ENCODE results near the gene RBM33.

Gene RBM33

DNA sequence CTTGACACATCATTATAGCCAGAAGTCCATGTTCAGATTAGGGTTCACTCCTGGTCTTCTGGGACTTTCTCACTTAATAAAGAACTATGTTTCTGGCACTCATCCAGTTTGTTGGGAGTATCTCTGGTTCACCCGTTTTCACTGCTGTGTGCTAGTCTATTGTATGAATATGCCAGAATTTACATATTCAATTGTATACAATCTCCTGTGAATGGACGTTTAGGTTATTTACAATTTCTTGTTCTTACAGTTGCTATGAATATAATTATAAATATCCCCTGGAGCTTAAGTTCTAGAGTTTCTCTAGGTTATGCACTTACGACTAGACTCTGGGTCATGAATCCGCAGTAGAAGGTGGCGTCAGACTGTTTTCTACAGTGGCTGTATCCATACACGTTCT, 20.0 kb upstream of the RBM33 start:
- no peak for DNase-seq

GRCh38 chr7:155625557-155625956, 18.9 kb upstream of the RBM33 start:
- no peak for DNase-seq

DNA sequence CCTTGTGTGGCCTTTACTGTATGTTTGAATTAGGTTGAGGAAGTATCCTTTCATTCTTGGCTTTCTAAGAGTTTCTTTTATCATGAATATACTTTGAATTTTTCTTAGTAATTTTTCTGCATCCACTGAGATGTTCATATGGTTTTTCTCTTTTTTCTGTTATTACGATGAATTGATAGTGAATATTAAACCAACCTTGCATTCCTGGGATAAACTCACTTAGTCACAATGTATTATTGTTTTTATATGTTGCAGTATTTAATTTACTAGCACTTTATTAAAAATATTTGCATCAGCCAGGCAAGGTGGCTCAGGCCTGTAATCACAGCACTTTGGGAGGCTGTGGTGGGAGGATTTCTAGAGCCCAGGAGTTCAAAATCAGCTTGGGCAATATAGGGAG, 15.3 kb upstream of the RBM33 start:
- no peak for DNase-seq

DNA sequence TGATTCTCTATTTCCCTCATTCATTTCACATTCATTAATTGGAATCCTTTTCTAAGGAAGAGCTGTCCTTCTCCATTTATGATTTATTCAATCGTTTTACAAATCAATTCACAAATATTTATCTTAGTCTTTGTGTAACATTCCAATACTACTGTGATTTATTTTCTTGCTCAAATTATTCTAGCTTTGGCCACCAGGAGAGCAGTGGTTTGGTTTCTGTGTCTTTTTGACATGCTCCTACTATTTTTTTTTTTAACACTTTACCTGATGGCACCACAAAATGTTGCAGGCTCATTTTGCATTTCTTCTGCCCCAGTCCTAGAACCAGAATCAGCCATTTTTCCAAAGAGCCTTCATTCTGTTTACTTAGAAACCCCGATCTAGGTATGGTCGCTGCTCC, 13.3 kb upstream of the RBM33 start:
- DNase-seq: no peak

DNA sequence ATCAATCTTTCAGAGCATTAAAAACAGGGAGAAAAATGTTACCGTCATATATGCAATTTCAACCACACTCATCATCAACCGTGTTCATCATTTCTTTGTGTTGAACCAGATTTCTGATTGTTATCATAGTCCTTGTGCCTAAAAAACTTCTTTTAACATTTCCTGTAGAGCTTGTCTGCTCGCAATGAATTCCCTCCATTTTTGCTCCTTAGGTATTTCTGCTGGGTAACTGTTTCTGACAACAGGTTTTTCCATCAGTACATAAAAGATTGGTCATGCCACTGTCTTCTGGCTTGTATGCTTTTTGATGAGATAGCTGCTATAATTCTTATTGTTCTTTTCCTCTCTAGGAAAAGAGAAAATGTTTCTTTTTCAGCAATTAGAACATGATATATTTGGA, 8.6 kb upstream of the RBM33 start:
- DNase-seq: no peak

DNA sequence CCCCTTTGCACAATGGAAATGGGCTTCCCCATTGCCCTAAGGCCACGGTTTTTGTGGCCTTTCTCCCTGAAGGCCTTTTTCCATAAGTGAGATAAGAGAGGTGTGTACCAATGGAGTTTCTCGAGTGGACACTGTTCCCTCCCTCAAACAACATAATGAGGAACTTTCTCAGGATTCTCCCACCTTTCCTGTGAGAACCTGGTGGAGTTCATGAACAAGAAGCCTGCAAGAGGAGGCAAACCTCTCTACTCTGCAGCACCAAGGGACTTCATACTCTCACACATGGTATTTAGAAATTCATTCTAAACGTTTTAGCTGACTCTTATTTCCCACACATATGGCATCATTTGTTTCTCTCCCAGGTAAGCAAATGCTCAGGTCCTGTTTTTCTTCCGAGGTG, 7.3 kb upstream of the RBM33 start:
- DNase-seq: no peak

DNA sequence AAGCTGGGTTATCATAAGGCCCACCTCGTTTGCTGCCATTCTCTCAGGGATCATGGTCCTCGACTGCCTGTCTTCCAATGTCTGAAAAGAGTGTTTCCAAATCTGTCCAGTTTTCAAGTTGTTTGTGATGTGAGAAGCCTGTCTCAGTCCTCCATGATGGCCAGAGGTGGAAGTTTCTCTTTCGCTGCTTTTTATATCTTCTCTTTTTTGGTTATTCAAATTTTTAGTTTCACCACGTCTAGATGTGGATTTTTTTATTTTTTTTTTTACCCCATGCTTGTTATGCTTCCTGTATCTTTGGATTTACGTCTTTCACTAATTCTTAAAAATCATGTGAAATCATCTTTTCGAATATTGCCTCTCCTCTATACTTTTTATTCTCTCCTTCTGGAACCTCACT, 6.1 kb upstream of the RBM33 start:
- DNase-seq: no peak

DNA sequence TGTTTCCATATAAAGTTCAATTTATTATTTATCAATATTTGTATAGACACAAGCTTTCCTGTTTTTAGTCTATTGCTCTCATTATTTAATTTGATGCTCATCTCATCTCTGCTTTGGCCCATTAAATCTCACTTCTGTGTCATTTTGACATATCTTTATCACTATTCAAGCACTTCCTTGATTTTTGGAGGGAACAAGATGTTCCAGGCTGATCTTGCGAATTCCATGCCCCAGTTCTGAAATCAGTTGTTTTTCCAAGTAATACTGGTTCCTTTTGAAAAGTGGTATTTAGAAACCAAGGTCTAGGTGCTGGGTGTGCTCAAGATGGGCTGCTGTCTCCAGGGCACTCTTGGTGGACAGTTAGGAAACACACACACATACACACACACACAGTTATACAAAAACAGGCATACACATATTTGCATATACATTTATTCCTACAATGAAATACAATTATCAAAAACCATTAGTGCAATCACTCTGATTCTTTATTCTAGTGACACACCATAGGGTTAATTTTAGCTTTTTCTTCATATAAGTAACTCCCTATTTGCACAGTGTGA, 4.4 kb upstream of the RBM33 start:
- DNase-seq: no peak

GRCh38 chr7:155640629-155641028, 3.8 kb upstream of the RBM33 start:
- no peak for DNase-seq

DNA sequence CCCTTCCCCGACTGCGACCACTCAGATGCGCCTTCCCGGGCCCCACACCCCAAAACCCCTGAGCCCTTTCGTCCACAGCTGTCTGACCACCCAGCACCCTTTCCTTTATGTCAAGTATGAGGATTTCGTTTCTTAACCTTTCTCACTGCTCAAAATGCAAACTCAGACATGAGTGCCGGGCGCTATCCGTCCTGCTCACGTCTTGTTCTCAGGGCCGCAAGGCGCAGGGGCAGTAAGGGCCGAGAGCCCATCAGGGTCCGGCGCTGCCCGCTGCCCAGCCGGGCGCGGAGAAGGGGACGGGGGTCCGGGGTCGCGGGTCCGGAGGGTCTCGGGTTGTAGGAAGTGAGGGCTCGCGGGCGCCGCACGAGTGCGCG, 670 bp upstream of the RBM33 start:
- no peak for DNase-seq

DNA sequence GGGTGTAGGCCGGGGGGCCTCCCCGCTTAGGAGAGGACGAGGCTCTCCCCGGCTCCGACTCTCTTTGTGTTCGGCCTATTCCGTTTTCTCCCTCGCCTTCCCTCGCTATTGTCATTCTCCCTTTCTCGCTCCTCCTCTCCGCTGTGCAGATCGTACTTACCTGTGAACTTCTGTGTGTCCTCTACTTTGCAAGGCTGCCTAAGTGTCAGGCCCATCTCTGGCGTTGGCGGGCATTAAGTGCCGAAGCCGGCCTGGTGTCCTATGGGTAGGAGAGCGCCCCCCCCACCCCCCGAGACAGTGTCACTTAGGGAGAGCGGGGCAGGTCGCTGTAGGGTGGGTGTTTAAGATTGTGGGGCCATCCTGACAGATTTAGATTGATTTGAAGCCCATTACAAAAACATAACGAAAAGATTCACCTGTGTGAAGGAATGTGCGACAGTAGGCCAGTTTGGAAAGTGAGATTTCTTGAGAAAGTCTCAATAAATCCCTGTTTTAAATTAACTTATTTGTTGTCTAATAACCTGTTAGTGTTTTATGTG, 579 bp downstream of the RBM33 start:
- DNase-seq: peak; percentile 62

GRCh38 chr7:155645662-155646061, 1.2 kb downstream of the RBM33 start:
- DNase-seq: no peak

GRCh38 chr7:155646669-155647068, 2.2 kb downstream of the RBM33 start:
- DNase-seq: no peak

GRCh38 chr7:155647302-155647701, 2.8 kb downstream of the RBM33 start:
- no peak for DNase-seq

GRCh38 chr7:155647734-155648133, 3.3 kb downstream of the RBM33 start:
- no peak for DNase-seq

DNA sequence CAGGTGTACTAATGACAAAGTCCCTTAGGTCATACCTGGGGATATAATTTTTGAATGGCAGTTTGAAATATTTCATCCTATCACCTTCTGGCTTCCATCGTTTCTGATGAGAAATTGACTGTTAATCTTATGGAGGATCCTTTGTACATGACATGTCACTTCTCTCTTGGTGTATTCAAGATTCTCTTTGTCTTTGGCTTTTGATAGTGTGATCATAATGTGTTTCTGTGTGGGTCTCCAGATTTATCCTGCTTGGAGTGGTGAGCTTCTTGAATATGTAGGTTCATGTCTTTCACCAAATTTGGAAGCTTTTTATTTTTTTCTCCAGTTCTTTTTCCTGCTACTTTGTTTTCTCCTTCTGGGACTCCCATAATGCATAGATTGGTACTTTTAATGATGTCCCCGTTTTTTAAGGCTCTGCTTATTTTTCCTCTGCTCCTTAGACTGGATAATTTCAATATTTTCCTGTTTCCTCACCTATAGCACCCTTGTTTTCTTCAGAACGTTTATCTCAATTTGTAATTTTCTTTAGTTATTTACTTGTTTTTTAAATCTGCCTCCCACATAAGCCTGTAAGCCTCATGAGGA, 4.4 kb downstream of the RBM33 start:
- DNase-seq: no peak

GRCh38 chr7:155649588-155649987, 5.1 kb downstream of the RBM33 start:
- no peak for DNase-seq

DNA sequence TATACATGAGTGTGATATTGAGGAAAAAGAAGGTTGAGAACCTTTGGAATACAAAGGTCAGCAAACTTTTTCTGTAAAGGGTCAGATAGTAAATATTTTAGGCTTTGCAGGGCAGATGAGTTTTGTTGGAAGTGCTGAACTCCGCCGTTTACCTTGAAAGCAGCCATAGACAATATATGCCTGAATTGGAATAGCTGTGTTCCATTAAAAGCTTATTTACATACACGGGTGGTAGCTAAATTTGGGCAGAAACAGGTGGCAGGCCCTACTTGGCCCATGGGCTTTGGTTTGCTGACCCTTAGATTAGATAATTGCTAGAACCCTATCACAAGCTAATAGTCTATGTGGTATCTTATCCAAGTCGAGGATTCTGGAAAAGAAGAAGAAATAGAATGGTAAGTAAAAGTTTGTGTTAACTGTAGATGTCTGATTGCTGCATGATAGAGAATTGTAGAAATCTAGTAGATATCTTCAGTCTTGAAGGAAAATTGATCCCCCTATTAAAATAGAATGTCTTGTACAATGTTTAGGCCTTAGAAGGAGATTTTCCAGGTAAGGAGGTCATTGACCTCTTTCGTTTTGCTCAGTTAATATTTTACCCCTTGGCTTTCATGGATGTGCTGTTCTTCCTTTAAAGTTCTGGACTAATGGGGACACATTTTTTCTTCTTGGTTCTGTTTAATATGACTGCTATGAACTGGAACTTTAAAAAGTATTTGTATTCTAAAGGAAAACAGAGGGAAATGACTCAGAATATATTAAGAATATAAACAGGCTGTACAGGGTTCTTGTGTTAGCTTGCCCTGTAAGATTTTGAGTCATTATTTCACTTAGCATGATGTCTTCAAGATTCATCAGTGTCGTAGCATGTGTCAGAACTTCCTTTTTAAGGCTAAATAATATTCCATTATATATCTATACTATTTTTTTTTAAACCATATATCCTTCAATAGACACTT, 8.0 kb downstream of the RBM33 start:
- DNase-seq: no peak

- DNase-seq: no peak
These were observed 9.3 kb downstream of the RBM33 start for GRCh38 chr7:155653803-155654202.

DNA sequence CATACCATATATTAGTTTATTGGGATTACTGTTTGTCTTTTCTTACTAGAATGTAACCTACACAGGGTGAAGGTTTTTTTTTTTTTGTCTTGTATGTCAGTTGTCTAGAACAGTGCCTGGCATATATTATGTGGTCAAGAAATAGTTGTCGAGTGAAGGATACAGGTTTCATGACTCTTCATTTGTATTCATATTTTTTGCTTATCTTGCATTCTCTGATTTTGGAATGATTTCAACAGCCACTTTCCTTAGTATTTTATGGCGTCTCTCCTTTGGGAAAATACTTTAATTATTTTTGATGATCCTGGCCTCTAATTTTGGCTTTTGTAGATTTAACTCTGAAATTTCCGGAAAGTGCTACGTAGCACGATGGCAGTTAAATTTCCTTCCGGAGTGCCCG, 12.4 kb downstream of the RBM33 start:
- DNase-seq: no peak

DNA sequence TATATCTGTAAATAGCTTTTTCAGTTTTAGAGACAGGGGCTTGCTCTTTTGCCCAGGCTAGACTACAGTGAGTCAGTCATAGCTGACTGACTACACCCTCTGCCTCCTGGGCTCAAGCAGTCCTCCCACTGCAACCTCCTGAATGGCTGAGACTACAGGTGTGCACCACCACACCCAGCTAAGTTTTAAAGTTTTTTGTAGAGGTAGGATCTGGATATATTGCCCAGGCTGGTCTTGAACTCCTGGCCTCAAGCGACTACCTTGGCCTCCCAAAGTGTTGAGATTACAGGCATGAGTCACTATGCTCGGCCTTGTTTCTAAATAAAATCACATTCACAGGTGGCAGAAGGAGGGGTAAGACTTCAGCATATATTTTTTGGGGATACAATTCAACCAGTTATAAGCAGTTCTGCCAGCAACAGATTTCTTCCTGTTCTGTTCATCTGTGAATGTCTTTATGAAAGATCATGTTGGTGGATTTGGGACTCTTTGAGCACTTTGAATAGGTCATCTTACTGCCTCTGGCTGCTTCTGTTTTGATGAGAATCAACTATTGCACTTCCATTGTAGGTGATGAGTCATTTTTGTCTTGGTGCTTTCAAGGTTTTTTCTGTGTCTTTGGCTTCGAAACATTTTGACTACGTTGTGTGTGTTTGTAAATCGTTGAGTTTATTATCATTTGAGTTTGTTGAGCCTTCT, 15.7 kb downstream of the RBM33 start:
- DNase-seq: no peak

- no peak for DNase-seq
These were observed 16.3 kb downstream of the RBM33 start for GRCh38 chr7:155660758-155661093.

- DNase-seq: no peak
These were observed 18.0 kb downstream of the RBM33 start for GRCh38 chr7:155662343-155663043.

Measured in femur (tissue), 1 donor.